Spinal cord (tissue), 10 donors: ENCODE measurements around the gene PDLIM7. TPM values are rescaled to one million over a fixed set of nuclear protein-coding genes. Genes with fewer than 3 reads are reported as not detected.
"Not testable (repeated sequence)": the region's sequence is repeated elsewhere in the genome, so short reads cannot be mapped to it uniquely, and the experiment has no call there.

ENCODE experiments used
- DNase-seq, 6 donors: peaks; one replicate each; pipeline versions ENCODE4 v3.0.0 to v3.0.0-alpha.2; 2013 to 2015; ENCODE audit warnings: low spot score in 6 of 6, low read depth in 4 of 6
- H3K27ac ChIP-seq: one replicate; pipeline ENCODE4 v1.5.1; 2013; ENCODE audit warnings: low read depth, low read length, control low read depth
- H3K27me3 ChIP-seq: one replicate; pipeline ENCODE4 v1.6.1; 2013; ENCODE audit warnings: low read length; ENCODE audit not compliant: control insufficient read depth, insufficient read depth
- H3K36me3 ChIP-seq: one replicate; pipeline ENCODE4 v1.6.1; 2013; ENCODE audit warnings: low read length; ENCODE audit not compliant: control insufficient read depth, insufficient read depth
- H3K4me1 ChIP-seq: one replicate; pipeline ENCODE4 v1.6.1; 2013; ENCODE audit warnings: low read length; ENCODE audit not compliant: control insufficient read depth, insufficient read depth
- H3K4me3 ChIP-seq: one replicate; pipeline ENCODE4 v1.5.1; 2013; ENCODE audit warnings: low read depth, low read length, control low read depth
- H3K9me3 ChIP-seq: one replicate; pipeline ENCODE4 v1.6.1; 2013; ENCODE audit warnings: low read length; ENCODE audit not compliant: control insufficient read depth, insufficient read depth
- WGBS: methylation state at CpG from one replicate; pipeline ENCODE4 v1.1.5; 2013; ENCODE audit warnings: missing lambda C conversion rate; ENCODE audit not compliant: insufficient coverage; 5-methylcytosine and 5-hydroxymethylcytosine counted together
- polyA plus RNA-seq, 2 donors: library from polyadenylated mRNA; unstranded; fragments of 120-200 nt; gene quantifications; one replicate each; pipeline ENCODE4 v1.2.1, GENCODE V29; 2013; ENCODE audit not compliant: insufficient read length in 2 of 2
- total RNA-seq, 2 donors: library from RNA; depleted of rRNA in 1 of 2; stranded (reverse); fragments of 120-200 nt in 1 of 2; fragments of >200 nt in 1 of 2; gene quantifications; one replicate each; pipeline versions ENCODE4 v1.2.3 to v1.2.4, GENCODE V29; 2013 to 2014
- donor health status: healthy.

Gene PDLIM7
- total and polyA plus RNA-seq, 4 donors: 23.4 to 128 (median 64.2) TPM

GRCh38 chr5:177536386-177536785, 39.0 kb upstream of the PDLIM7 start:
- no peak for DNase-seq
- 96% methylated on average over 10 of the region's 10 CpGs for WGBS
- H3K27me3 ChIP-seq: no peaks in the 10 kb centered on the region
- no peaks in the 10 kb centered on the region for H3K9me3 ChIP-seq
- H3K4me1 ChIP-seq: peaks cover 5% of the 10 kb centered on the region
- no peak overlapping the region for H3K4me3 ChIP-seq
- peaks cover 62% of the 10 kb centered on the region for H3K36me3 ChIP-seq
- H3K27ac ChIP-seq: no peak overlapping the region

- H3K27me3 ChIP-seq: no peaks in the 10 kb centered on the region
- 90% methylated on average over 6 of the region's 7 CpGs for WGBS
- DNase-seq: peak in 1 of 6 donors; percentile 31
- no peak overlapping the region for H3K27ac ChIP-seq
- peaks cover 75% of the 10 kb centered on the region for H3K36me3 ChIP-seq
- H3K4me3 ChIP-seq: no peak overlapping the region
- H3K4me1 ChIP-seq: peaks cover 5% of the 10 kb centered on the region
- no peaks in the 10 kb centered on the region for H3K9me3 ChIP-seq
These were observed 37.7 kb upstream of the PDLIM7 start for GRCh38 chr5:177535125-177535524.

- H3K27ac ChIP-seq, H3K4me1 ChIP-seq: not testable (repeated sequence)
- WGBS: 87% methylated on average over 7 of the region's 7 CpGs
These were observed 37.0 kb upstream of the PDLIM7 start for GRCh38 chr5:177534433-177534832.

GRCh38 chr5:177531209-177531940, 34.0 kb upstream of the PDLIM7 start:
- DNase-seq: no peak
- WGBS: 97% methylated on average over 15 of the region's 27 CpGs
- H3K4me1 ChIP-seq: no peaks in the 10 kb centered on the region
- H3K9me3 ChIP-seq: no peaks in the 10 kb centered on the region
- peaks cover 86% of the 10 kb centered on the region for H3K36me3 ChIP-seq
- H3K4me3 ChIP-seq: no peak overlapping the region
- H3K27me3 ChIP-seq: no peaks in the 10 kb centered on the region
- no peak overlapping the region for H3K27ac ChIP-seq

More at GRCh38 chr5:177534433-177534832, 37.0 kb upstream of the PDLIM7 start:
- not testable (repeated sequence) for H3K27me3 ChIP-seq, DNase-seq, H3K4me3 ChIP-seq, H3K9me3 ChIP-seq
- H3K36me3 ChIP-seq: peaks cover 82% of the 10 kb centered on the region

GRCh38 chr5:177530638-177531037, 33.2 kb upstream of the PDLIM7 start:
- no peak overlapping the region for H3K27ac ChIP-seq
- WGBS: 80% methylated on average over 3 of the region's 3 CpGs
- no peaks in the 10 kb centered on the region for H3K27me3 ChIP-seq
- no peaks in the 10 kb centered on the region for H3K9me3 ChIP-seq
- no peak for DNase-seq
- H3K4me3 ChIP-seq: no peak overlapping the region
- no peaks in the 10 kb centered on the region for H3K4me1 ChIP-seq
- peaks cover 89% of the 10 kb centered on the region for H3K36me3 ChIP-seq

GRCh38 chr5:177529247-177530203, 32.1 kb upstream of the PDLIM7 start:
- no peaks in the 10 kb centered on the region for H3K9me3 ChIP-seq
- H3K27me3 ChIP-seq: no peaks in the 10 kb centered on the region
- H3K4me1 ChIP-seq: no peaks in the 10 kb centered on the region
- H3K27ac ChIP-seq: no peak overlapping the region
- H3K36me3 ChIP-seq: peaks cover 98% of the 10 kb centered on the region
- no peak overlapping the region for H3K4me3 ChIP-seq
- DNase-seq: no peak
- 90% methylated on average over 11 of the region's 12 CpGs for WGBS

- H3K36me3 ChIP-seq: peaks cover 98% of the 10 kb centered on the region
- H3K4me1 ChIP-seq: no peaks in the 10 kb centered on the region
- H3K27me3 ChIP-seq: no peaks in the 10 kb centered on the region
- no peaks in the 10 kb centered on the region for H3K9me3 ChIP-seq
- H3K4me3 ChIP-seq: no peak overlapping the region
- 94% methylated on average over 5 of the region's 10 CpGs for WGBS
- no peak for DNase-seq
- H3K27ac ChIP-seq: no peak overlapping the region
These were observed 31.2 kb upstream of the PDLIM7 start for GRCh38 chr5:177528631-177529030.

GRCh38 chr5:177527595-177527994, 30.2 kb upstream of the PDLIM7 start:
- H3K9me3 ChIP-seq: no peaks in the 10 kb centered on the region
- no peak overlapping the region for H3K27ac ChIP-seq
- 89% methylated on average over 7 of the region's 8 CpGs for WGBS
- no peak overlapping the region for H3K4me3 ChIP-seq
- peaks cover 97% of the 10 kb centered on the region for H3K36me3 ChIP-seq
- no peaks in the 10 kb centered on the region for H3K4me1 ChIP-seq
- no peak for DNase-seq
- no peaks in the 10 kb centered on the region for H3K27me3 ChIP-seq

GRCh38 chr5:177526791-177527190, 29.4 kb upstream of the PDLIM7 start:
- no peak for DNase-seq
- 90% methylated on average over 5 of the region's 6 CpGs for WGBS
- no peak overlapping the region for H3K27ac ChIP-seq

More at GRCh38 chr5:177526791-177527190, 29.4 kb upstream of the PDLIM7 start:
- Histone ChIP-seq H3K4me3 (no peak overlapping the region), H3K9me3 (no peaks in the 10 kb centered on the region), H3K27me3 (no peaks in the 10 kb centered on the region), H3K36me3 (peaks cover 92% of the 10 kb centered on the region), H3K4me1 (no peaks in the 10 kb centered on the region)
